ENCODE data around the gene FAS.

FAS gene

GRCh38 chr10:88989423-88989822, 1.2 kb upstream of the FAS start:
- in situ Hi-C loops (cut with HindIII; ENCODE audit: low sequenced_read_pairs): no loop called here
- H3K4me3 ChIP-seq (ENCODE audit: low read depth, low read length): peak overlapping the region; percentile 79
- DNase-seq (ENCODE audit: low read depth): no peak
- no peak for TF ChIP-seq CTCF (IDR thresholded peaks at IDR 0.05; ENCODE audit: low read depth, low read length, missing control alignments)

- TF ChIP-seq CTCF (IDR thresholded peaks at IDR 0.05; ENCODE audit: low read depth, low read length, missing control alignments): no peak
- in situ Hi-C loops (cut with HindIII; ENCODE audit: low sequenced_read_pairs): no loop called here
- H3K4me3 ChIP-seq (ENCODE audit: low read depth, low read length): peak overlapping the region; percentile 79
- peak; percentile 67 for DNase-seq (ENCODE audit: low read depth)
Observed at GRCh38 chr10:88989824-88990383, 694 bp upstream of the FAS start.

GRCh38 chr10:88991161-88991898, 732 bp downstream of the FAS start:
- peak; percentile 52 for DNase-seq (ENCODE audit: low read depth)
- peak overlapping the region; percentile 79 for H3K4me3 ChIP-seq (ENCODE audit: low read depth, low read length)

GRCh38 chr10:88991899-88992320, 1.3 kb downstream of the FAS start:
- H3K4me3 ChIP-seq (ENCODE audit: low read depth, low read length): peak overlapping the region; percentile 79
- in situ Hi-C loops (cut with HindIII; ENCODE audit: low sequenced_read_pairs): no loop called here
- no peak for TF ChIP-seq CTCF (IDR thresholded peaks at IDR 0.05; ENCODE audit: low read depth, low read length, missing control alignments)
- no peak for DNase-seq (ENCODE audit: low read depth)

More at GRCh38 chr10:88991161-88991898, 732 bp downstream of the FAS start:
- in situ Hi-C loops (cut with HindIII; ENCODE audit: low sequenced_read_pairs): no loop called here
- TF ChIP-seq CTCF (IDR thresholded peaks at IDR 0.05; ENCODE audit: low read depth, low read length, missing control alignments): peak; percentile 8

GRCh38 chr10:88992921-88993524, 2.4 kb downstream of the FAS start:
- no peak for DNase-seq (ENCODE audit: low read depth)
- in situ Hi-C loops (cut with HindIII; ENCODE audit: low sequenced_read_pairs): no loop called here
- TF ChIP-seq CTCF (IDR thresholded peaks at IDR 0.05; ENCODE audit: low read depth, low read length, missing control alignments): no peak
- peak overlapping the region; percentile 79 for H3K4me3 ChIP-seq (ENCODE audit: low read depth, low read length)

GRCh38 chr10:88994019-88994418, 3.4 kb downstream of the FAS start:
- in situ Hi-C loops (cut with HindIII; ENCODE audit: low sequenced_read_pairs): no loop called here
- TF ChIP-seq CTCF (IDR thresholded peaks at IDR 0.05; ENCODE audit: low read depth, low read length, missing control alignments): no peak
- H3K4me3 ChIP-seq (ENCODE audit: low read depth, low read length): no peak overlapping the region
- DNase-seq (ENCODE audit: low read depth): no peak
